Natural killer cell treated with Interleukin-12 subunit alpha and Interleukin-12 subunit beta and Interleukin-15 and Interleukin-18, amount 100 ng/mL, for 72 hours (primary cell): Measurements from ENCODE around the gene AUNIP. TPM values are rescaled to one million over a fixed set of nuclear protein-coding genes. Genes with fewer than 3 reads are reported as not detected.

Experiments
- ATAC-seq, 2 donors: fragments of 150-1000 bp; cut with Tn5 transposase in 1 of 2; sonication (Bioruptor Pico), chemical (Tn5 transposase) in 1 of 2; 2 replicates each; pipeline ENCODE4 v1.10.0; 2021
- DNase-seq: peaks from one replicate; pipeline ENCODE4 v3.0.0; 2022; ENCODE audit warnings: low spot score
- H3K27ac Mint-ChIP-seq, 2 donors: 1 replicate in 1 of 2; 2 replicates in 1 of 2; pipeline ENCODE4 v1.8.0; 2022; ENCODE audit warnings: mixed read lengths in 2 of 2, mild to moderate bottlenecking in 1 of 2, moderate library complexity in 1 of 2
- H3K27me3 Mint-ChIP-seq, 2 donors: 1 replicate in 1 of 2; 2 replicates in 1 of 2; pipeline ENCODE4 v1.8.0; 2022; ENCODE audit warnings: mixed read lengths in 2 of 2
- H3K36me3 Mint-ChIP-seq: one replicate; pipeline ENCODE4 v1.8.0; 2022; ENCODE audit warnings: mixed read lengths
- H3K4me1 Mint-ChIP-seq, 2 donors: 1 replicate in 1 of 2; 2 replicates in 1 of 2; pipeline ENCODE4 v1.8.0; 2022; ENCODE audit warnings: low read depth in 2 of 2, mixed read lengths in 2 of 2, mild to moderate bottlenecking in 1 of 2
- H3K4me3 Mint-ChIP-seq: one replicate; pipeline ENCODE4 v1.8.0; 2022; ENCODE audit warnings: mixed read lengths
- H3K9me3 Mint-ChIP-seq: 2 replicates; pipeline ENCODE4 v1.8.0; 2022; ENCODE audit warnings: mixed read lengths
- total RNA-seq, 2 donors: library from RNA; stranded (reverse); gene quantifications; one replicate each; pipeline ENCODE4 v1.2.3, GENCODE V29; 2022

AUNIP gene
- 10 to 100 TPM in 1 of 2 donors, 1 to 10 TPM in 1; 4.2 to 15.1 TPM for total RNA-seq

GRCh38 chr1:25858906-25859789 is at the start of gene AUNIP:
AUNIP (minus strand) TSS chr1:25859457; CDS start chr1:25859357, 100 bp downstream.
- Mint-ChIP-seq H3K4me3 (peak within 1 kb of the TSS; percentile 97), H3K27ac (peak within 1 kb of the TSS; percentile 86 to 95), H3K9me3 (no peaks in the 10 kb centered on the region), H3K36me3 (no peaks in the 10 kb centered on the region), H3K4me1 (peaks cover 18 to 27% of the 10 kb centered on the region in 2 donors), H3K27me3 (no peaks in the 10 kb centered on the region)
- DNase-seq: peak; percentile 94
- peak; percentile 98 for ATAC-seq

GRCh38 chr1:25909040-25909439 is 49.8 kb upstream of the AUNIP start:
- Mint-ChIP-seq H3K27me3 (no peaks in the 10 kb centered on the region), H3K4me1 (peaks cover 12 to 18% of the 10 kb centered on the region in 2 donors), H3K27ac (no peak overlapping the region), H3K4me3 (no peak overlapping the region), H3K36me3 (peaks cover 10% of the 10 kb centered on the region), H3K9me3 (no peaks in the 10 kb centered on the region)
- ATAC-seq (no peak), DNase-seq (no peak)

- no peaks in the 10 kb centered on the region for H3K27me3 Mint-ChIP-seq
- peaks cover 12 to 18% of the 10 kb centered on the region in 2 donors for H3K4me1 Mint-ChIP-seq
- H3K27ac Mint-ChIP-seq: no peak overlapping the region
- DNase-seq: no peak
- no peak for ATAC-seq
- H3K9me3 Mint-ChIP-seq: no peaks in the 10 kb centered on the region
- peaks cover 10% of the 10 kb centered on the region for H3K36me3 Mint-ChIP-seq
- no peak overlapping the region for H3K4me3 Mint-ChIP-seq
Measured at GRCh38 chr1:25908161-25908560, 48.9 kb upstream of the AUNIP start.

- Mint-ChIP-seq H3K36me3 (peaks cover 10% of the 10 kb centered on the region), H3K4me3 (peak overlapping the region; percentile 83), H3K9me3 (no peaks in the 10 kb centered on the region), H3K27me3 (no peaks in the 10 kb centered on the region), H3K4me1 (peaks cover 12 to 18% of the 10 kb centered on the region in 2 donors), H3K27ac (peak overlapping the region; percentile 4 to 68)
- ATAC-seq: no peak
- DNase-seq: no peak
Measured at GRCh38 chr1:25907601-25908000, 48.3 kb upstream of the AUNIP start.

GRCh38 chr1:25906644-25907300 is 47.5 kb upstream of the AUNIP start:
- DNase-seq (no peak), ATAC-seq (no peak)
- Mint-ChIP-seq H3K36me3 (peaks cover 10% of the 10 kb centered on the region), H3K9me3 (no peaks in the 10 kb centered on the region), H3K27ac (peak overlapping the region; percentile 4 to 68), H3K27me3 (no peaks in the 10 kb centered on the region), H3K4me3 (peak overlapping the region; percentile 83), H3K4me1 (peaks cover 12 to 18% of the 10 kb centered on the region in 2 donors)

GRCh38 chr1:25905680-25906643 is 46.7 kb upstream of the AUNIP start, which contains the start of gene STMN1:
STMN1 (minus strand) TSS chr1:25906419; CDS start chr1:25904676, 1,743 bp downstream.
- ATAC-seq: peak; percentile 77 to 84
- H3K4me1 Mint-ChIP-seq: peaks cover 12 to 18% of the 10 kb centered on the region in 2 donors
- no peaks in the 10 kb centered on the region for H3K9me3 Mint-ChIP-seq
- H3K27ac Mint-ChIP-seq: peak within 1 kb of the TSS; percentile 66 to 87
- H3K36me3 Mint-ChIP-seq: peaks cover 16% of the 10 kb centered on the region
- H3K27me3 Mint-ChIP-seq: no peaks in the 10 kb centered on the region
- DNase-seq: peak; percentile 85
- peak within 1 kb of the TSS; percentile 96 for H3K4me3 Mint-ChIP-seq

GRCh38 chr1:25904943-25905679 is 45.9 kb upstream of the AUNIP start:
- Mint-ChIP-seq H3K27ac (peak overlapping the region; percentile 66 to 87), H3K4me3 (peak overlapping the region; percentile 96), H3K9me3 (no peaks in the 10 kb centered on the region), H3K27me3 (no peaks in the 10 kb centered on the region), H3K4me1 (peaks cover 12 to 18% of the 10 kb centered on the region in 2 donors), H3K36me3 (peaks cover 16% of the 10 kb centered on the region)
- DNase-seq: peak; percentile 95
- ATAC-seq: peak; percentile 93 to 96

- no peak for ATAC-seq
- peaks cover 12 to 18% of the 10 kb centered on the region in 2 donors for H3K4me1 Mint-ChIP-seq
- DNase-seq: no peak
- peaks cover 16% of the 10 kb centered on the region for H3K36me3 Mint-ChIP-seq
- H3K27me3 Mint-ChIP-seq: no peaks in the 10 kb centered on the region
- peak overlapping the region; percentile 96 for H3K4me3 Mint-ChIP-seq
- peak overlapping the region in 1 of 2 donors; percentile 87 for H3K27ac Mint-ChIP-seq
- H3K9me3 Mint-ChIP-seq: no peaks in the 10 kb centered on the region
Measured at GRCh38 chr1:25903986-25904385, 44.7 kb upstream of the AUNIP start.

- Mint-ChIP-seq H3K4me1 (peaks cover 12 to 18% of the 10 kb centered on the region in 2 donors), H3K27ac (no peak overlapping the region), H3K9me3 (no peaks in the 10 kb centered on the region), H3K27me3 (no peaks in the 10 kb centered on the region), H3K4me3 (no peak overlapping the region), H3K36me3 (peaks cover 16% of the 10 kb centered on the region)
- no peak for ATAC-seq
- no peak for DNase-seq
Measured at GRCh38 chr1:25902462-25902861, 43.2 kb upstream of the AUNIP start.

GRCh38 chr1:25900219-25900618 is 41.0 kb upstream of the AUNIP start:
- H3K4me3 Mint-ChIP-seq: no peak overlapping the region
- H3K36me3 Mint-ChIP-seq: peaks cover 15% of the 10 kb centered on the region
- peaks cover 18 to 20% of the 10 kb centered on the region in 2 donors for H3K4me1 Mint-ChIP-seq
- H3K27ac Mint-ChIP-seq: no peak overlapping the region
- no peaks in the 10 kb centered on the region for H3K27me3 Mint-ChIP-seq
- ATAC-seq: no peak
- no peak for DNase-seq
- H3K9me3 Mint-ChIP-seq: no peaks in the 10 kb centered on the region

- peaks cover 15 to 17% of the 10 kb centered on the region in 2 donors for H3K4me1 Mint-ChIP-seq
- H3K27me3 Mint-ChIP-seq: no peaks in the 10 kb centered on the region
- H3K4me3 Mint-ChIP-seq: no peak overlapping the region
- ATAC-seq (no peak), DNase-seq (no peak)
- peaks cover 11% of the 10 kb centered on the region for H3K36me3 Mint-ChIP-seq
- H3K27ac Mint-ChIP-seq: no peak overlapping the region
- no peaks in the 10 kb centered on the region for H3K9me3 Mint-ChIP-seq
Measured at GRCh38 chr1:25899792-25900191, 40.5 kb upstream of the AUNIP start.

GRCh38 chr1:25898223-25899015 is 39.2 kb upstream of the AUNIP start:
- DNase-seq (no peak), ATAC-seq (no peak)
- Mint-ChIP-seq H3K9me3 (no peaks in the 10 kb centered on the region), H3K4me3 (no peak overlapping the region), H3K36me3 (peaks cover 5% of the 10 kb centered on the region), H3K27me3 (no peaks in the 10 kb centered on the region), H3K27ac (no peak overlapping the region), H3K4me1 (peaks cover 8 to 11% of the 10 kb centered on the region in 2 donors)
